ENCODE data around the gene CEP97.
"Not testable (repeated sequence)": the region's sequence is repeated elsewhere in the genome, so short reads cannot be mapped to it uniquely, and the experiment has no call there.

CEP97 gene

GRCh38 chr3:101724329-101725193 lies at the start of gene CEP97:
TSS of gene CEP97 (plus strand) at chr3:101724614. CDS start at chr3:101724677, 63 bp downstream.
- peak; percentile 67 to 99 (median 94) for DNase-seq

GRCh38 chr3:101675709-101676215 lies 48.7 kb upstream of the CEP97 start:
- DNase-seq: no peak

- DNase-seq: no peak
Measured at GRCh38 chr3:101676216-101676764, 48.1 kb upstream of the CEP97 start.

GRCh38 chr3:101676765-101677435 lies 47.5 kb upstream of the CEP97 start, which contains the start of gene ZBTB11:
TSS of gene ZBTB11 (minus strand) at chr3:101677132. CDS start at chr3:101676914, 218 bp downstream.
- DNase-seq: no peak

GRCh38 chr3:101677436-101678286 lies 46.8 kb upstream of the CEP97 start:
- no peak for DNase-seq

- not testable (repeated sequence) for DNase-seq
Measured at GRCh38 chr3:101678837-101679236, 45.6 kb upstream of the CEP97 start.

- no peak for DNase-seq
Measured at GRCh38 chr3:101680466-101680865, 43.9 kb upstream of the CEP97 start.

- no peak for DNase-seq
Measured at GRCh38 chr3:101685050-101685400, 39.4 kb upstream of the CEP97 start.

- no peak for DNase-seq
Measured at GRCh38 chr3:101685870-101686307, 38.5 kb upstream of the CEP97 start.

- DNase-seq: no peak
Measured at GRCh38 chr3:101687142-101687931, 37.1 kb upstream of the CEP97 start.

GRCh38 chr3:101689286-101689685 lies 35.1 kb upstream of the CEP97 start:
- DNase-seq: no peak

- no peak for DNase-seq
Measured at GRCh38 chr3:101690972-101691371, 33.4 kb upstream of the CEP97 start.

GRCh38 chr3:101691685-101692671 lies 32.4 kb upstream of the CEP97 start:
- DNase-seq: not testable (repeated sequence)

GRCh38 chr3:101693540-101693939 lies 30.9 kb upstream of the CEP97 start:
- not testable (repeated sequence) for DNase-seq

GRCh38 chr3:101694836-101695235 lies 29.6 kb upstream of the CEP97 start:
- DNase-seq: not testable (repeated sequence)

- no peak for DNase-seq
Measured at GRCh38 chr3:101695779-101696372, 28.5 kb upstream of the CEP97 start.

- DNase-seq: no peak
Measured at GRCh38 chr3:101701696-101702634, 22.4 kb upstream of the CEP97 start.
